Measurements from ENCODE around the gene STXBP6. TPM values are rescaled to one million over a fixed set of nuclear protein-coding genes. Genes with fewer than 3 reads are reported as not detected.

Gene STXBP6
- total RNA-seq, 2 donors from 2014 or later: 13.5 to 20.2 TPM

DNA sequence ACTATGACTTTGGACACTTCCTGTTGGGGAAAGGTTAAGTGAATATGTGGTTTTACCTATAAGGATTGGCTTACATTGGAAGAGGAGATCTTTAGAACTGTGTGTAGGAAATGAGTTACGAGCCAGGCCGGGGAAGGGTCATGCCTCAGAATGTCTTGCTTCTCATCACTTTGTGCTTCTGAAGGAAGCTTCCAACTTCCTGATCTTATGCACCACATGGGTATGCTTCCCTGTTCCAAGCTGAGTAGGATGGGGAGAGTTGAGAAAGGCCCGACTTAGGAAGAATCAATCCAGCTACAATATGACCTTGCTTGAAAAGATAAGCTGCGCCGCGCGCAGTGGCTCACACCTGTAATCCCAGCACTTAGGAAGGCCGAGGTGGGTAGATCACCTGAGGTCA, 59.9 kb downstream of the STXBP6 start:
- H3K9me3 ChIP-seq: no peaks in the 10 kb centered on the region
- peaks cover 4% of the 10 kb centered on the region for H3K36me3 ChIP-seq
- no peak overlapping the region for H3K4me3 ChIP-seq
- no peaks in the 10 kb centered on the region for H3K27me3 ChIP-seq
- H3K4me1 ChIP-seq: peaks cover 0 to 24% of the 10 kb centered on the region in 2 donors
- H3K27ac ChIP-seq: no peak overlapping the region
- DNase-seq (ENCODE audit: low spot score): no peak
- TF ChIP-seq, protein P1, sequence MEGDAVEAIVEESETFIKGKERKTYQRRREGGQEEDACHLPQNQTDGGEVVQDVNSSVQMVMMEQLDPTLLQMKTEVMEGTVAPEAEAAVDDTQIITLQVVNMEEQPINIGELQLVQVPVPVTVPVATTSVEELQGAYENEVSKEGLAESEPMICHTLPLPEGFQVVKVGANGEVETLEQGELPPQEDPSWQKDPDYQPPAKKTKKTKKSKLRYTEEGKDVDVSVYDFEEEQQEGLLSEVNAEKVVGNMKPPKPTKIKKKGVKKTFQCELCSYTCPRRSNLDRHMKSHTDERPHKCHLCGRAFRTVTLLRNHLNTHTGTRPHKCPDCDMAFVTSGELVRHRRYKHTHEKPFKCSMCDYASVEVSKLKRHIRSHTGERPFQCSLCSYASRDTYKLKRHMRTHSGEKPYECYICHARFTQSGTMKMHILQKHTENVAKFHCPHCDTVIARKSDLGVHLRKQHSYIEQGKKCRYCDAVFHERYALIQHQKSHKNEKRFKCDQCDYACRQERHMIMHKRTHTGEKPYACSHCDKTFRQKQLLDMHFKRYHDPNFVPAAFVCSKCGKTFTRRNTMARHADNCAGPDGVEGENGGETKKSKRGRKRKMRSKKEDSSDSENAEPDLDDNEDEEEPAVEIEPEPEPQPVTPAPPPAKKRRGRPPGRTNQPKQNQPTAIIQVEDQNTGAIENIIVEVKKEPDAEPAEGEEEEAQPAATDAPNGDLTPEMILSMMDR (IDR thresholded peaks at IDR 0.05): no peak

DNA sequence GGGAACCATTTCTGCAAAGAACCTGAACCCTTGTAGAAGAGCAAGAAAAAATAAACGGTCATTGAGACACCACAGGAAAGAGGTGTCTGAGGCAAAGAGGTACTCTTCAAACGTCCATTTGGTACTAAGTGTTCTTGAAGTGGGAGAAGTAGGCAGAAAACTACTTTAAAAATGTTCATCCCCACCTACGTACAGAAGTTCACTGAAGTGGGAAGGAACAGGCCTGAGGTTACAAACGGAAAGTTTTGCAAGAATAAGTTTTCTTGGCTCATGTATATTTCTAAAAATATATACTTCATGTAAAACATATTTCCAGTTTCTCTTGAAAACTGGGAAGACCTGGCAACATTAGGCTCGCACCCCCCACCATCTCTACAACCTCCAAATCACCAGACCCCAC, 61.2 kb downstream of the STXBP6 start:
- Histone ChIP-seq H3K4me3 (no peak overlapping the region), H3K4me1 (peaks cover 0 to 29% of the 10 kb centered on the region in 2 donors)
- TF ChIP-seq, protein P1 (IDR thresholded peaks at IDR 0.05): no peak

DNA sequence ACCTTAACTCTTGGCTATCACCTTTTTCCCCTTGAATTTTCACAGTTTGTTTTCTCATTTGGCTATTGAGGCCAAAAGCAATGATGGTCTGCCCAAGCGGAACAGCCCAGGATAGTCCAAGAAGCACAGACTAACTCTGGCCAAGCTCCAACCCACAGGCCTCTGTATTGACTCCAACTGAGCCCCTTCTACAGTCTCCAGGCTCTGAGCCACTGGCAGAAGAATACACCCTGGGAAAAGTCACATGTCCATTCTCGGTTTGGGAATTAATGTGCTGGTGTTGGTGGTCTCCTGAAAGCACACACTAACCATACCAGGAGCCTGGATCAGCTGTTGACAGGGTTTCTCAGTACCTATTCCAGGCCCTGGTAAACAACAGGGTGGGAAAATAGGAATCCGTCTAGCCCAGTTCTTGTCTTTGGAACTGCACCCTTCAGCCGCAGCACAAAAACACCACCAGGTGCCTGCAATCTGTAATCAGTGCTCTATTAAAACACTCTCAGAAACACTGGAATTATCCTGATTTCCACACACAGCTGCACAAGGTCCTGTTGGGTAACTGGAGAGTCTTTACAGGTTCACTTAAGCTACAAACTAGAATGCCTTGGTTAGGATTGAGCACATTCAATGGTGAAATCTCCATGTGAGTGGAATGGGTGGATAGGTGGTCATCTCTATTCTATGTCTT, 63.6 kb downstream of the STXBP6 start:
- Histone ChIP-seq H3K4me3 (no peak overlapping the region), H3K4me1 (peaks cover 0 to 22% of the 10 kb centered on the region in 2 donors), H3K27ac (no peak overlapping the region), H3K9me3 (no peaks in the 10 kb centered on the region), H3K36me3 (peaks cover 4% of the 10 kb centered on the region), H3K27me3 (no peaks in the 10 kb centered on the region)
- TF ChIP-seq, protein P1 (IDR thresholded peaks at IDR 0.05): no peak
- no peak for DNase-seq (ENCODE audit: low spot score)

More for the DNA sequence above, 61.2 kb downstream of the STXBP6 start:
- DNase-seq (ENCODE audit: low spot score): no peak
- no peak overlapping the region for H3K27ac ChIP-seq
- peaks cover 4% of the 10 kb centered on the region for H3K36me3 ChIP-seq
- no peaks in the 10 kb centered on the region for H3K27me3 ChIP-seq
- no peaks in the 10 kb centered on the region for H3K9me3 ChIP-seq

DNA sequence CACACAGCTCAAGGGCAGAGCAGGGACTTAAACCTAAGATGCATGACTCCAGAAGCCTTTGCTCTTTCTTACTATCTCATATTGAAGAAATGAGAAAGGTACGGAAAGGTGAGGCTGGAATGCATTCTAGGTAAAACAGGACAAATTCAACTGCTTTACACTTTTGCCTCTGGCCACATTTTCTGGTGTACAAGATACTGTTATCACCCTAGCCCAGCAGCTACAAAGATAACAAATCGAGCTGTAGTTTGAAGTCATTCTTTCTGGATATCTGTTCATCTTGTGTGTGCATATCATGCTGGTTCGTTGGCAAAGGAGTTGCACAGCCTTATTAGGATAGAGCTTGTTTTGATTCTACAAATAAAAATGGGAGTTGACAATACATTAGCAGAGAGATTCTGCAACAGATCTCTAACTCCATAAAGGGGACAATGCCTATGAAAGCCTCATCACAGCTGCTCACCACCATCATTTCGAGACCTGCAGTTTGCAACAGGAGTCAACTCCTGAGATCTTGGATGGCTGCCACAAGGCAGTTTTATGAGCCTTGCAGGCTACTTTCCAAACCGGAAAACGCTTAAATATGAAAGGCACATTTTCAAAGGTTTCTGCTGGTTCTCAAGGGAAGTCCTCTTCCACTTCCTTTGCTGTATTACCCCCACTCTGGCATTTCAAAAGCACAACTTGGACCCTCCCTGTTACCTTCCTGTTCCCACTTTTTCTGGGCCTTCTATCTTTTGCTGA, 64.9 kb downstream of the STXBP6 start:
- no peak for DNase-seq (ENCODE audit: low spot score)
- H3K4me1 ChIP-seq: peaks cover 0 to 22% of the 10 kb centered on the region in 2 donors
- H3K4me3 ChIP-seq: no peak overlapping the region
- no peak overlapping the region for H3K27ac ChIP-seq
- no peaks in the 10 kb centered on the region for H3K27me3 ChIP-seq
- H3K36me3 ChIP-seq: peaks cover 4% of the 10 kb centered on the region
- TF ChIP-seq, protein P1 (IDR thresholded peaks at IDR 0.05): no peak
- no peaks in the 10 kb centered on the region for H3K9me3 ChIP-seq

DNA sequence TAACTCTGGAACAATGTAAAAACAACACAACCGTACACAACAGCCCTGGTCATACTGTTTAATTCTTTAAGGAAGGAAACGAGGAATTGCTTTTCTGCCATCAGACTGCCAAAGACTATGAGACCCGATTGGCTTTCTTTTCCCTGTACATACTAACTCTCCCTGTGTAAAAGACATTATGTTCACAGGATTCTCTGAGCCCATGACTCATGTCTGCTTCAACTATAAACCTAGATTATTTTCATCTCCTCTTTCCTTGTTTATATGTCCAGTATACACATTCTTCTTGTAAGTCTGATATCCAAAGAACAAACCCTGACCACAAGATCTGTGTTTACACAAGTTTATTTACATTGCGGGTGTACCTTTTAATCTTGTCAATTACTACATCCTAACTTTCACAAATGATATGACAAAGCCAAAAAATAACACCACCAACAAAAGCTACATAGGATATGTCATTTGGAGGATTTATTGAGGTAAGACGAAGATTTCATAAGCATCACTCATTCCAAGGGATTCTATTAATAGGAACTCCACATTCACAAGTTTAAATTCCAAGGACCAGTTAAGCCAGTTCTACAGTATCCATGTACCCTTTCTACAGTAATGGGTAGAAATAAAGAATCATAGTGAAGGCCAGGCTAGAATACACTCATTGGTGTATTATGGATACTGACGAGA, 67.3 kb downstream of the STXBP6 start:
- no peaks in the 10 kb centered on the region for H3K27me3 ChIP-seq
- no peak overlapping the region for H3K4me3 ChIP-seq
- no peak for DNase-seq (ENCODE audit: low spot score)
- TF ChIP-seq, protein P1 (IDR thresholded peaks at IDR 0.05): no peak
- peaks cover 0 to 25% of the 10 kb centered on the region in 2 donors for H3K4me1 ChIP-seq
- H3K36me3 ChIP-seq: peaks cover 4% of the 10 kb centered on the region
- no peak overlapping the region for H3K27ac ChIP-seq
- H3K9me3 ChIP-seq: no peaks in the 10 kb centered on the region

Data from right atrium auricular region (tissue), 2 donors.